H1 (cell line): ENCODE measurements around the gene CHN2. TPM values are rescaled to one million over a fixed set of nuclear protein-coding genes. Genes with fewer than 3 reads are reported as not detected.

Experiments used
- CTCF ChIA-PET: fragments of 300-600 bp; sonication (Branson Sonifier 250); formaldehyde crosslinking; loops from one replicate; lab custom pipeline; 2021; ENCODE audit not compliant: partially characterized antibody; lab: Charles Lee
- POLR2A ChIA-PET: fragments of 300-600 bp; sonication (Branson Sonifier 250); formaldehyde crosslinking; loops from one replicate; lab custom pipeline; 2021; ENCODE audit warnings: inconsistent platforms; ENCODE audit not compliant: partially characterized antibody; lab: Charles Lee
- DNase-seq, 2 experiments: peaks; one replicate each; pipeline versions ENCODE4 v3.0.0 to v3.0.0-alpha.2; 2010 to 2022; ENCODE audit warnings: low spot score in 2 of 2, low read depth in 1 of 2, mixed read lengths in 1 of 2
- FAIRE-seq: peaks from 2 replicates; lab custom pipeline; 2011; peaks lifted over from hg19 to GRCh38; lab: Jason Lieb, UNC
- H2AFZ ChIP-seq: 2 replicates; pipeline ENCODE4 v1.8.1; 2012; ENCODE audit warnings: low read length, inconsistent platforms
- H2AK5ac ChIP-seq: 2 replicates; pipeline ENCODE4 v1.6.1; 2013; ENCODE audit warnings: low read depth, low read length
- H2BK120ac ChIP-seq: replicated peaks from 2 replicates; pipeline ENCODE3; 2013; ENCODE audit warnings: low read depth, low read length, inconsistent platforms
- H2BK12ac ChIP-seq: 2 replicates; pipeline ENCODE4 v1.6.1; 2013; ENCODE audit warnings: low read depth, low read length
- H2BK15ac ChIP-seq: 2 replicates; pipeline ENCODE4 v1.6.1; 2013; ENCODE audit warnings: low read length
- H2BK20ac ChIP-seq: 2 replicates; pipeline ENCODE4 v1.6.1; 2013; ENCODE audit warnings: low read length
- H2BK5ac ChIP-seq: 2 replicates; pipeline ENCODE4 v1.6.1; 2013; ENCODE audit warnings: low read depth, low read length
- H3K14ac ChIP-seq: 2 replicates; pipeline ENCODE4 v1.6.1; 2013; ENCODE audit warnings: inconsistent platforms; ENCODE audit not compliant: insufficient read length
- H3K18ac ChIP-seq: 2 replicates; pipeline ENCODE4 v1.6.1; 2013; ENCODE audit warnings: low read length; ENCODE audit errors: extremely low read depth
- H3K23ac ChIP-seq: 2 replicates; pipeline ENCODE4 v1.6.1; 2013; ENCODE audit warnings: inconsistent platforms; ENCODE audit not compliant: insufficient read length
- H3K23me2 ChIP-seq: 2 replicates; pipeline ENCODE4 v1.6.1; 2013; ENCODE audit warnings: low read depth, low read length
- H3K27ac ChIP-seq: 2 replicates; pipeline ENCODE4 v1.6.1; 2011; ENCODE audit warnings: low read depth, low read length, inconsistent platforms
- H3K27me3 ChIP-seq, 4 experiments: replicated peaks in 1 of 4; 1 replicate in 1 of 4; 2 replicates in 3 of 4; pipeline versions ENCODE4 v1.6.1 to v1.8.1; 2011 to 2013; ENCODE audit warnings: low read length in 3 of 4, mild to moderate bottlenecking in 3 of 4, inconsistent platforms in 2 of 4, mixed read lengths in 2 of 4, moderate library complexity in 1 of 4; ENCODE audit not compliant: control insufficient read depth in 3 of 4, insufficient read depth in 3 of 4; ENCODE audit errors: extremely low read depth in 1 of 4
- H3K36me3 ChIP-seq, 4 experiments: 2 replicates each; pipeline versions ENCODE4 v1.6.1 to v1.8.1; 2011 to 2013; ENCODE audit warnings: mild to moderate bottlenecking in 4 of 4, low read length in 3 of 4, moderate library complexity in 2 of 4, control low read depth in 1 of 4, inconsistent platforms in 1 of 4; ENCODE audit not compliant: insufficient read depth in 4 of 4, control insufficient read depth in 2 of 4
- H3K4ac ChIP-seq: replicated peaks from 2 replicates; pipeline ENCODE3; 2013; ENCODE audit warnings: low read length, low read depth, mixed read lengths, inconsistent platforms; ENCODE audit not compliant: insufficient read length
- H3K4me1 ChIP-seq, 4 experiments: replicated peaks in 1 of 4; 1 replicate in 1 of 4; 2 replicates in 3 of 4; pipeline versions ENCODE4 v1.6.1 to v1.8.1; 2011 to 2013; ENCODE audit warnings: low read length in 3 of 4, inconsistent platforms in 2 of 4, mixed read lengths in 1 of 4; ENCODE audit not compliant: insufficient read depth in 4 of 4, control insufficient read depth in 3 of 4
- H3K4me2 ChIP-seq, 2 experiments: 2 replicates each; pipeline versions ENCODE4 v1.6.1 to v1.8.1; 2011 to 2013; ENCODE audit warnings: low read depth in 2 of 2, low read length in 2 of 2, control low read depth in 1 of 2, inconsistent platforms in 1 of 2, mild to moderate bottlenecking in 1 of 2; ENCODE audit not compliant: insufficient read depth in 1 of 2
- H3K4me3 ChIP-seq, 4 experiments: fragments of 200-600, 300-600 bp in 1 of 4; sonication (generic), shearing (Covaris generic), sonication (Bioruptor Twin) in 1 of 4; 2 replicates each; pipeline versions ENCODE4 v1.5.1 to v1.8.1; 2011 to 2016; ENCODE audit warnings: low read length in 4 of 4, low read depth in 3 of 4, control low read depth in 2 of 4, inconsistent platforms in 2 of 4, mild to moderate bottlenecking in 2 of 4, mixed read lengths in 1 of 4, moderate library complexity in 1 of 4; ENCODE audit not compliant: insufficient read depth in 2 of 4; ENCODE audit errors: extremely low read depth in 1 of 4
- H3K56ac ChIP-seq: replicated peaks from 2 replicates; pipeline ENCODE3; 2013; ENCODE audit warnings: low read depth, mild to moderate bottlenecking, mixed read lengths, low read length, inconsistent platforms; ENCODE audit not compliant: insufficient read length
- H3K79me1 ChIP-seq: 2 replicates; pipeline ENCODE4 v1.6.1; 2013; ENCODE audit warnings: low read depth, low read length, control low read depth
- H3K79me2 ChIP-seq, 2 experiments: 2 replicates each; pipeline versions ENCODE4 v1.6.1 to v1.8.1; 2012 to 2013; ENCODE audit warnings: low read length in 2 of 2, mild to moderate bottlenecking in 2 of 2, inconsistent platforms in 1 of 2; ENCODE audit not compliant: insufficient read depth in 2 of 2, control insufficient read depth in 1 of 2
- H3K9ac ChIP-seq, 4 experiments: replicated peaks in 1 of 4; 1 replicate in 1 of 4; 2 replicates in 3 of 4; pipeline versions ENCODE4 v1.6.1 to v1.8.1; 2011 to 2013; ENCODE audit warnings: low read depth in 3 of 4, low read length in 3 of 4, control low read depth in 2 of 4, mild to moderate bottlenecking in 2 of 4, moderate library complexity in 2 of 4, inconsistent platforms in 1 of 4; ENCODE audit errors: extremely low read depth in 1 of 4
- H3K9me3 ChIP-seq, 2 experiments: 2 replicates each; pipeline versions ENCODE4 v1.6.1 to v1.8.1; 2012 to 2013; ENCODE audit warnings: mild to moderate bottlenecking in 2 of 2, moderate library complexity in 2 of 2, control low read depth in 1 of 2, inconsistent platforms in 1 of 2, low read depth in 1 of 2, low read length in 1 of 2, mixed read lengths in 1 of 2; ENCODE audit not compliant: insufficient read depth in 2 of 2
- H4K20me1 ChIP-seq, 2 experiments: replicated peaks in 1 of 2; 2 replicates each; pipeline versions ENCODE3 to v1.8.1; 2011 to 2013; ENCODE audit warnings: inconsistent platforms in 2 of 2, low read length in 2 of 2, mild to moderate bottlenecking in 1 of 2; ENCODE audit not compliant: insufficient read depth in 2 of 2, control insufficient read depth in 1 of 2
- H4K5ac ChIP-seq: 2 replicates; pipeline ENCODE4 v1.6.1; 2013; ENCODE audit warnings: low read length, low read depth, mixed read lengths, inconsistent platforms; ENCODE audit not compliant: insufficient read length
- H4K8ac ChIP-seq: 2 replicates; pipeline ENCODE4 v1.8.0; 2013; ENCODE audit warnings: mild to moderate bottlenecking, moderate library complexity, low read length, inconsistent platforms; ENCODE audit not compliant: insufficient read depth; ENCODE audit errors: extremely low read depth
- H4K91ac ChIP-seq: replicated peaks from 2 replicates; pipeline ENCODE3; 2013; ENCODE audit warnings: low read length, mixed read lengths, inconsistent platforms; ENCODE audit not compliant: insufficient read length
- BACH1 ChIP-seq: IDR thresholded peaks from 2 replicates; pipeline ENCODE4 v1.6.1; 2012; ENCODE audit warnings: low read length, improper control_type of control experiment
- WGBS, 2 experiments: shearing (Covaris generic) in 1 of 2; methylation state at CpG; one replicate each; pipeline versions ENCODE4 v1.1.6 to v1.1.7; 2013 to 2015; ENCODE audit warnings: low lambda C conversion rate in 2 of 2, mixed read lengths in 2 of 2, inconsistent platforms in 1 of 2, low coverage in 1 of 2, missing lambda C conversion rate in 1 of 2; ENCODE audit not compliant: insufficient replicate concordance in 2 of 2, insufficient coverage in 1 of 2, insufficient read length in 1 of 2; ENCODE audit errors: extremely low coverage in 1 of 2, missing lambda C conversion rate in 1 of 2; 5-methylcytosine and 5-hydroxymethylcytosine counted together
- polyA plus RNA-seq, 7 experiments: library from polyadenylated mRNA; depleted of rRNA in 3 of 7; stranded (reverse) in 5 of 7; unstranded in 2 of 7; fragments of >200 nt in 5 of 7; fragments of 200-250 nt in 2 of 7; gene quantifications; 1 replicate in 5 of 7; 2 replicates in 1 of 7; 4 replicates in 1 of 7; pipeline versions ENCODE4 v1.2.1 to v1.2.3, GENCODE V29; 2011 to 2013; ENCODE audit warnings: missing spikeins in 2 of 7, mixed read lengths in 2 of 7
- total RNA-seq: library from RNA; stranded (reverse); fragmentation: NEBNext Ultra II Directional; extraction: Animal tissue kit (Norgen Biotek cat#: 25700); gene quantifications from 2 replicates; pipeline ENCODE4 v1.2.1, GENCODE V29; 2021

The CHN2 gene
- total and polyA plus RNA-seq, 2 of the 8 experiments (the other 6 are each of a cell fraction or from before 2014, with no cell fraction given), result 2.9 to 4.8 TPM

GRCh38 chr7:29355388-29355787 is 160.8 kb downstream of the CHN2 start:
- no peaks in the 10 kb centered on the region for H3K36me3 ChIP-seq
- H2BK15ac ChIP-seq, result no peak overlapping the region
- H3K4ac ChIP-seq, result no peak overlapping the region
- 85% methylated on average over 7 of the region's 7 CpGs; no CpG with 5 or more reads in 1 of the 2 experiments for WGBS, 2 experiments
- ChIA-PET POLR2A (interaction anchor here (1.0 kb wide), 1 partner anchor 9 kb away, joined by 3 read pairs; no protein-coding TSS in a partner anchor), CTCF (interaction anchor here (0.6 to 1.2 kb wide), 5 partner anchors 50 to 434 kb away, joined by 3 read pairs; no protein-coding TSS in a partner anchor)
- H4K91ac ChIP-seq, result no peak overlapping the region
- FAIRE-seq (no peak), DNase-seq (no peak)
- no peak overlapping the region for H2BK20ac ChIP-seq
- no peak overlapping the region for H2BK12ac ChIP-seq
- H2BK120ac ChIP-seq, result no peak overlapping the region
- H3K4me2 ChIP-seq, result no peak overlapping the region
- H3K4me1 ChIP-seq, result no peaks in the 10 kb centered on the region
- H4K20me1 ChIP-seq, result no peaks in the 10 kb centered on the region
- H3K23me2 ChIP-seq, result no peaks in the 10 kb centered on the region
- H3K23ac ChIP-seq, result no peak overlapping the region
- no peak overlapping the region for H3K14ac ChIP-seq
- no peak overlapping the region for H2AFZ ChIP-seq
- H2BK5ac ChIP-seq, result no peak overlapping the region
- no peak overlapping the region for H3K4me3 ChIP-seq
- H3K56ac ChIP-seq, result no peak overlapping the region
- H3K27me3 ChIP-seq, result no peaks in the 10 kb centered on the region
- H4K5ac ChIP-seq, result no peak overlapping the region
- no peak overlapping the region for H4K8ac ChIP-seq
- no peaks in the 10 kb centered on the region for H3K9me3 ChIP-seq
- no peak overlapping the region for H2AK5ac ChIP-seq
- H3K79me2 ChIP-seq, result no peaks in the 10 kb centered on the region
- H3K9ac ChIP-seq, result no peak overlapping the region
- no peak overlapping the region for H3K27ac ChIP-seq
- no peaks in the 10 kb centered on the region for H3K79me1 ChIP-seq
- no peak overlapping the region for H3K18ac ChIP-seq
- TF ChIP-seq BACH1, result no peak
